ENCODE results near the gene DACT1. TPM values are rescaled to one million over a fixed set of nuclear protein-coding genes. Genes with fewer than 3 reads are reported as not detected.

DACT1 gene
- total and polyA plus RNA-seq, 10 of the 15 experiments (the other 5 are each of a cell fraction or from before 2014, with no cell fraction given): 0.13 to 2.9 (median 0.91) TPM

DNA sequence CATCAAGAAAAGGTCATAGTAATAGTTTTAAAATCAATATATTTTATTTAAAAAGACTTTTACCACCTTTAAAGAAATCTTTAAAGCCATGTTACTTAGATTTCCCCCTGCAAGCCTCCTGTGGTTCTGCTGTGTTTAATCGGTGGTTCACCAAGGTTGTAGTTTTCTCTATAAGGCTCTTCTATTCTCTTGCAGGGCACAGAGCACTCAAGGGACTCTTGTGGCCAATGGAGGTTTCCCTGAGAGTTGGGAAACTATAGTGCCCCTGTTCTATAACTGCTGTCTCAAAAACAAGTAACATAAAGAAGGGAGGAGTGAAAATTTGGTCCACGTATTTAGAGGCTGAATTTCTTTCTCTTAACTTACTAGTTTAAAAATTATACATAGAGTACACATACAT, 25.0 kb downstream of the DACT1 start (continued):
- TF ChIP-seq, protein P1, sequence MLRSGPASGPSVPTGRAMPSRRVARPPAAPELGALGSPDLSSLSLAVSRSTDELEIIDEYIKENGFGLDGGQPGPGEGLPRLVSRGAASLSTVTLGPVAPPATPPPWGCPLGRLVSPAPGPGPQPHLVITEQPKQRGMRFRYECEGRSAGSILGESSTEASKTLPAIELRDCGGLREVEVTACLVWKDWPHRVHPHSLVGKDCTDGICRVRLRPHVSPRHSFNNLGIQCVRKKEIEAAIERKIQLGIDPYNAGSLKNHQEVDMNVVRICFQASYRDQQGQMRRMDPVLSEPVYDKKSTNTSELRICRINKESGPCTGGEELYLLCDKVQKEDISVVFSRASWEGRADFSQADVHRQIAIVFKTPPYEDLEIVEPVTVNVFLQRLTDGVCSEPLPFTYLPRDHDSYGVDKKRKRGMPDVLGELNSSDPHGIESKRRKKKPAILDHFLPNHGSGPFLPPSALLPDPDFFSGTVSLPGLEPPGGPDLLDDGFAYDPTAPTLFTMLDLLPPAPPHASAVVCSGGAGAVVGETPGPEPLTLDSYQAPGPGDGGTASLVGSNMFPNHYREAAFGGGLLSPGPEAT (IDR thresholded peaks at IDR 0.05; ENCODE audit: low read depth): no peak
- no peak for TF ChIP-seq LARP7 (IDR thresholded peaks at IDR 0.05)

DNA sequence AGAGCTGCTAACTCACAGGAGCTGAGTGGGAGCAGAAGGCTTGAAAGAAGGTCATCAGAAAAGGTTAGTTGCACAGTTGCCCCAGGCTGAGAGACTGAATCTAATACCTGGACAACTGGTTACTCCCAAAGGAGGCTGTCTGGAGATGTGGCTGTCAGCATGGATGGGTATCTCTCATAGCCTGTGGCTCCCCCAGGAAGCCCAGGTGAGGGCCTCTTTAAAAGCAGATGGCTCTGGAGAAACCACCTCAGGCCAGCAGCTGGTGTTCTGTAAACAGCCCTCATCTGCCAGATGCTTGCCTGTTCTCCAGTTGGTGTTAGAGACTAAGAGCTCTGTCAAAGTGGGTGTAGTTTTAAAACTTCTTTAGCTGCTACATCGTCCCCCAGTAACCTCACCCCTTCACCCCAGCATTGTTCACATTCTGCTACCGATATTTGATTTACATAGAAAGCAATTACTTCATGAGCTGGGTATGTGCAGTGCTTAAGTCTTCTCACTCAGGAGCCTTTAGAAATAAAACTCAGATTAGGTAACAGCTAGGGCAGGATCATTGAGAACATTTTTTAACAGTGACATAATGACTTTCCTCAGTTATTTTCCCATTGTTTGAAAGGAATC, 25.8 kb downstream of the DACT1 start:
- Histone ChIP-seq H3K27me3 (replicated peaks in 1 of 2; ENCODE audit: control insufficient read depth in 2 of 2, insufficient read depth in 2 of 2, low read length in 1 of 2) (no peaks in the 10 kb centered on the region), H3K9me3 (replicated peaks; ENCODE audit: control insufficient read depth, insufficient read depth, low read length) (no peaks in the 10 kb centered on the region), H4K20me1 (ENCODE audit: control insufficient read depth, insufficient read depth) (no peaks in the 10 kb centered on the region), H3K4me3 (no peak overlapping the region), H2AFZ (ENCODE audit: control insufficient read depth, low read depth, low read length) (no peak overlapping the region), H3K4me1 (ENCODE audit: control insufficient read depth, insufficient read depth, low read length) (no peaks in the 10 kb centered on the region), H3K9ac (ENCODE audit: control insufficient read depth, insufficient read depth, low read length) (no peak overlapping the region), H3K27ac (ENCODE audit: control insufficient read depth, insufficient read depth) (no peak overlapping the region), H3K79me2 (ENCODE audit: control insufficient read depth, insufficient read depth, low read length) (no peaks in the 10 kb centered on the region), H3K4me2 (ENCODE audit: control insufficient read depth, insufficient read depth) (no peak overlapping the region), H3K36me3 (ENCODE audit: control insufficient read depth in 2 of 2, insufficient read depth in 2 of 2, low read length in 1 of 2) (no peaks in the 10 kb centered on the region)
- SMC1A ChIA-PET (ENCODE audit: uncharacterized antibody, unreplicated experiment): interaction anchor here (0.6 to 2.4 kb wide), 9 partner anchors 12 to 278 kb away, joined by 3 to 9 read pairs (median 3); no protein-coding TSS in a partner anchor
- no peak for DNase-seq (ENCODE audit: low read depth, low spot score)
- in situ Hi-C loops (cut with MboI): no loop called here
- RAD21 ChIA-PET (ENCODE audit: unreplicated experiment): no interaction called here
- POLR2A ChIA-PET: no interaction called here
- intact Hi-C loops (cut with micrococcal nuclease; ENCODE audit: unreplicated experiment): no loop called here
- 0% methylated on average over 2 of the region's 2 CpGs for WGBS (ENCODE audit: insufficient coverage, insufficient replicate concordance, low lambda C conversion rate, missing lambda C conversion rate)
- CTCF ChIA-PET: interaction anchor here (1.3 to 2.4 kb wide), 2 partner anchors 23 kb away, joined by 3 to 7 read pairs; no protein-coding TSS in a partner anchor
- ATAC-seq: peak; percentile 38
- no peak for FAIRE-seq
- no TSS peak for BruUV-seq (replicated peaks)
- TF ChIP-seq CBFB (IDR thresholded peaks at IDR 0.05; ENCODE audit: low read depth) (no peak), BCL11A (IDR thresholded peaks at IDR 0.05; ENCODE audit: low read depth, low read length) (no peak), TCF12 (IDR thresholded peaks at IDR 0.05; ENCODE audit: low read depth, low read length) (no peak), SMAD1 (IDR thresholded peaks at IDR 0.05; ENCODE audit: low read depth, partially characterized antibody) (no peak), CREB1 (IDR thresholded peaks at IDR 0.05; ENCODE audit: low read depth) (no peak), RAD21 (IDR thresholded peaks at IDR 0.05; ENCODE audit: insufficient read depth, low read depth, low read length) (no peak)
- TF ChIP-seq, protein P1 (IDR thresholded peaks at IDR 0.05; ENCODE audit: low read depth): no peak
- TF ChIP-seq, protein P2, sequence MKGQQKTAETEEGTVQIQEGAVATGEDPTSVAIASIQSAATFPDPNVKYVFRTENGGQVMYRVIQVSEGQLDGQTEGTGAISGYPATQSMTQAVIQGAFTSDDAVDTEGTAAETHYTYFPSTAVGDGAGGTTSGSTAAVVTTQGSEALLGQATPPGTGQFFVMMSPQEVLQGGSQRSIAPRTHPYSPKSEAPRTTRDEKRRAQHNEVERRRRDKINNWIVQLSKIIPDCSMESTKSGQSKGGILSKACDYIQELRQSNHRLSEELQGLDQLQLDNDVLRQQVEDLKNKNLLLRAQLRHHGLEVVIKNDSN (IDR thresholded peaks at IDR 0.05; ENCODE audit: borderline replicate concordance, extremely low read length, insufficient read depth, low read depth, low read length): no peak
